CD4-positive, alpha-beta T cell treated with Interleukin-6 for 4 hours (primary cell): ENCODE results near the gene MMP15.

Experiments
- DNase-seq: peaks from one replicate; pipeline ENCODE4 v3.0.0-alpha.2; 2020; ENCODE audit warnings: mixed read lengths

MMP15 gene

DNA sequence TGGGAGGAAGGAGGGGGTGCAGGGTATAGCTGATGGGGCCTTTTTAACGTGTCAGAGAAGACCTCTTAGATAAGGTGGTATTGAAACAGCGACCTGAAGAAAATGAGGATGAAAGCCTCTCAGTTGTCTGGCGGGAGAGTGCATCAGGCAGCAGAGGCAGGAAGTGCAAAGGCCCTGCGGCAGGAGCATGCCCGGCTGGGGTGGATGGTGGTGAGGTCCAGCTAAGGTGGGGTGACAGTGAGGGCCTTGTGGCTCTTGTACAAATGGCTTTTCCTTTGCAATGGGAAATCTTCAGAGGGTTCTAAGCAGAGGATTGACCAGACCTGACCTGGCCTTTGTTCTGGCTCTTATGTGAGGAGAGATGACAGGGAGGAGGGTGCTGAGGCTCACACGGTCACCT lies 11.4 kb downstream of the MMP15 start:
- no peak for DNase-seq

DNA sequence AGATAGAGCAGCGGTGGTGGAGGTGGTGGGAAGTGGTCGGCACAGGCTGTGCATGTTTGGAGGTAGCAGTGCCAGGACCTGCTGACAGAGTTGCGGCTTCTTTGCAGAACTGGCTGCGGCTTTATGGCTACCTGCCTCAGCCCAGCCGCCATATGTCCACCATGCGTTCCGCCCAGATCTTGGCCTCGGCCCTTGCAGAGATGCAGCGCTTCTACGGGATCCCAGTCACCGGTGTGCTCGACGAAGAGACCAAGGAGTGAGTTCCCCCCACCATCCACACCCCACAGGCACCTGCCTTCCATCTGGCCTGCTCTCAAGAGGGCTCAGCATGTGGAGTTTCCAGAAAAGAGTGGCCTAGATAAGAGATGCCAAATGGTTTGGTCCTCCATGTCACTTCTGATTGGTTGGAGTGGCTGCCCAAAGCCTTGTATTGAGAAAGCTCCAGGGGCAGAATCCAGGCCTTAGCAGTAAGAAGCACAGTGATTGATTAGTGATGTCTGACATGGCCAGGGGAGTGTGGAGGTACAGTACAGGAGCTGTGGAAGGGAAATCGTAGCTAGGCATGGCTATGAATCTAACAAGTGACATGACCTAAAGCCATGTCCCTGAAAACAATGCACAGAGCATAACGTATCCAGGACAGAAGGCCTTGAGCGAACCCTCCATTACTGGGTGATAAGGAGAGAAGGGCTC lies 12.0 kb downstream of the MMP15 start:
- no peak for DNase-seq

DNA sequence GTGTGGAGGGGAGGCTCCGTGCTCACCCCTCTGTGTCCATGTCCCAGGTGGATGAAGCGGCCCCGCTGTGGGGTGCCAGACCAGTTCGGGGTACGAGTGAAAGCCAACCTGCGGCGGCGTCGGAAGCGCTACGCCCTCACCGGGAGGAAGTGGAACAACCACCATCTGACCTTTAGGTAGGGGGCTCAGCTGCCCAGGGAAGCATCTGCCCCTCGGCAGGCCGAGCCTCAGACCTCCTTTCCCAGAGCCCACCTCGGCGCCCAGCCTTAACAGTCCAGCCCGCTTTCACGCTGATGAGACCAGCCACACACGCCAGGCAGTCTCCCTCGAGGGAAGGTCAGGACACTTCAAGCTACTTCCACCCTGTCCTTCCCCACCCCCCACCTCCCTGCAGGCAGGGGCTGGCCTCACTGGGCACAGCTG lies 12.7 kb downstream of the MMP15 start:
- no peak for DNase-seq

DNA sequence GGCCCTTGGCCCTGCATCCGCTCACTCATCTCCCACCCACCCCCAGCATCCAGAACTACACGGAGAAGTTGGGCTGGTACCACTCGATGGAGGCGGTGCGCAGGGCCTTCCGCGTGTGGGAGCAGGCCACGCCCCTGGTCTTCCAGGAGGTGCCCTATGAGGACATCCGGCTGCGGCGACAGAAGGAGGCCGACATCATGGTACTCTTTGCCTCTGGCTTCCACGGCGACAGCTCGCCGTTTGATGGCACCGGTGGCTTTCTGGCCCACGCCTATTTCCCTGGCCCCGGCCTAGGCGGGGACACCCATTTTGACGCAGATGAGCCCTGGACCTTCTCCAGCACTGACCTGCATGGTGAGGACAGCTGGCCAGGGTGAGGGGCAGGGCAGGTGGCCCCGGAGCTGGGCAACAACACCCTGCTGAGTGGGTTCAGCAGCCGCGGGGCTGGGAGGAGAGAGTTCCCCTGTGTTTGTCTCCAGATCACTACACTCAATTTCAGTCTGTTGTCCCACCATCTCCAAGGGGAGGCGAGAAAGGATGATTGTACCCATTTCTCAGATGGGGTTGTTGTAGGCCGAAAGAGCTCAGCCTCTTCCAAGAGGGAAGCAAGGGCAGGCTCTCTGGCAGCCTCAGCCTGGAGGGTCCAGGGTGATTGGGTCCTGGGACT lies 14.4 kb downstream of the MMP15 start:
- no peak for DNase-seq

DNA sequence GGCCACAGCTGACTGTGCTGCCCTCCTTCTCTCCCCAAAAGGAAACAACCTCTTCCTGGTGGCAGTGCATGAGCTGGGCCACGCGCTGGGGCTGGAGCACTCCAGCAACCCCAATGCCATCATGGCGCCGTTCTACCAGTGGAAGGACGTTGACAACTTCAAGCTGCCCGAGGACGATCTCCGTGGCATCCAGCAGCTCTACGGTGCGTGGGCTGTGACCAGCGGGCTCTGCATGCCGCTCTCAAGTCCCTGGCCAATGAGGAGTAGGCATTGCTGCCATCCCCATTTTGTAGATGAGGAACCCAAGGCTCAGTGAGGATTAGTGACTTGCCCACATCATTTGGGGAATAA lies 14.9 kb downstream of the MMP15 start:
- DNase-seq, result no peak

DNA sequence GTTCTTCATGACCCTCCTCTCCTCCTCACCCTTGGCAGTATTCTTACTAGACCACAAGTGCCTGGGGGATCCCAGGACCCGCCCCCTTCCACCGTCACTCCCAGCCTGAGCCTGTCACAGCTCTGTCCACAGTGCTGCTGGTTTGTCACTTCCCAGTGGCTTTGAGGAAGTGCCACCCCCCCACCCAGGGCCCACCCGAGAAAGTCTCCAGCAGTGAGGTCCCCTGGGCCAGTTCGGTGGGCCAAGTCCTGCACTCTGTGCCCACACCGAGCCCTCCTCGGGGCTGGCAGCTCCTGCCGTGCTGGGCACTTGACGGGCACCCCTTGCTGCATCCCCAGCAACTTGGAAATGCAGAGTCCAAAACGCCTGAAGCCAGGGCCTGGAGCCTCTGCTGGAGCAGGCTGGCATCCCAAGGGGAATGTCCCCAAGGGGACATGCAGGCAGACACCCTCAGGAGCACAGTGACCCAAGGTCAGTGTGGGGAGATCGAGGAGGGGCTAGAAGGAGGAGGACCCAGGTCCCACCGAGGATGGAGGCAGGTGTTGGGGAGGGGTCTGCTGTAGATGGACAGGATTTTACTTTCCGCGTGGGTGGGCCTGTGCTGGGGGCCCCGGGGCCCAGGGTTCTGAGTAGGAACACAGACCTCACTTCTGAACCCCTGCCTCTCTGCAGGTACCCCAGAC lies 15.5 kb downstream of the MMP15 start:
- DNase-seq, result no peak

DNA sequence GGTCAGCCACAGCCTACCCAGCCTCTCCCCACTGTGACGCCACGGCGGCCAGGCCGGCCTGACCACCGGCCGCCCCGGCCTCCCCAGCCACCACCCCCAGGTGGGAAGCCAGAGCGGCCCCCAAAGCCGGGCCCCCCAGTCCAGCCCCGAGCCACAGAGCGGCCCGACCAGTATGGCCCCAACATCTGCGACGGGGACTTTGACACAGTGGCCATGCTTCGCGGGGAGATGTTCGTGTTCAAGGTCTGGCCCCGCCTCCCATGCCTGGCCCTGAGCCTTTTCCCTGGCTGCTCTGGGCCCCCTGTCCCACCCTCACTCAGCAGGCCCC lies 16.0 kb downstream of the MMP15 start:
- no peak for DNase-seq

DNA sequence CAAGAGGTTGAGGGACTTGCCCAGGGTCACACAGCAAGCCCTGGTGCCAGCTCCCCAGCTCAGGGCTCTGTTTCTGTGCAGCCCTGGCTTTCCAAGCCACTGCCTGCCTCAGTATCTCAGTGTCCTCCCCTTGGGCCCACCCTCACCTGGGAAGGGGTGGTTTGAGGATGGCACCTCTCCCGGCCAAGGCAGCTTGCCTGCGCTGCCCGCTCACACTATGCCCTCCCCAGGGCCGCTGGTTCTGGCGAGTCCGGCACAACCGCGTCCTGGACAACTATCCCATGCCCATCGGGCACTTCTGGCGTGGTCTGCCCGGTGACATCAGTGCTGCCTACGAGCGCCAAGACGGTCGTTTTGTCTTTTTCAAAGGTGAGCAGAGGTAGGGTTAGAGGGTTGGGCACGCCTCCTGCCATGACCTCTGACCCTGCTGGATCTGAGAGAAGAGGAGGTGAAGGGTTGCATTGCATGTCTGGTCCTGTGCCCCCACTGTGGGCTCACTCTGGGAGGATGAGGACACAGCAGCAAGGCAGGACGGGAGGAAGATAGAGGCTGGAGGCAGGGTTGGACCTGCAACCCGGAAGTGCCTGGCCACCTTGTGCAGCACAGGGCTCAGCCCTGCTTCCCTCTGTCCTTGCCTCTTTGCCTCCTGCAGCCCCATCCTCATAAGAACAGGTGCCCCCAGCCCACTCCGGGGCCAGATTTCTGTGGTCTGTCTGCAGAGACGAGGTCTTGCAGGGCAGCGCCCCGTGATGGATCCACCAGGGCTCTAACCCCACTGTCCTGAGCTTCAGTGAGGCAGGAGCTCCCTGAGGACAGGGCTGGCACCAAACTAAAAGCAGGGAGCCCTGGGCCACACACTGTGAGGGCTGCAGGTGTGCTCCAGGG lies 16.7 kb downstream of the MMP15 start:
- DNase-seq, result no peak

DNA sequence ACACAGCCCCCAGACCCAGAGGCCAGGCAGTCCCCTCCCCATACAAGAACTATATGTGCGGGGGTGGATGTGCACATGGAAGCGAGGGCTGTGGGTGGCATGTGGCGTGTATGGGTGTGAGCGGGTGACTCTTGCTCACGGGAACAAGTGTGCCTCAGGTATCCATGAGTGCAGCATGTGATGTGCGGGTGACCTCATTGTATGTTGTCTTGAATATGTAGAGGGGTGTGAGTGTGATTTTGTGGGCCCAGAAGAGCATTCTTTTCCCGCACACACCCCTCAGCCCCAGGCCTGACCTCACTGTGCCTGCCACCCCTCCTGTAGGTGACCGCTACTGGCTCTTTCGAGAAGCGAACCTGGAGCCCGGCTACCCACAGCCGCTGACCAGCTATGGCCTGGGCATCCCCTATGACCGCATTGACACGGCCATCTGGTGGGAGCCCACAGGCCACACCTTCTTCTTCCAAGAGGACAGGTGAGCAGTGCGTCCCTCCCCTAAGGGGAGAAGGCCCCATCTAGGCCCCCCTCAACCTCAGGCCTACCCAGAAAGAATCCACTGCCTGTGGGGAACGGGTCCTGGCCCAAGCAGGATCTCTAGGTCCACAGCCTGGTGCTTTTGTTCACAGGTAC lies 17.4 kb downstream of the MMP15 start:
- DNase-seq, result no peak

DNA sequence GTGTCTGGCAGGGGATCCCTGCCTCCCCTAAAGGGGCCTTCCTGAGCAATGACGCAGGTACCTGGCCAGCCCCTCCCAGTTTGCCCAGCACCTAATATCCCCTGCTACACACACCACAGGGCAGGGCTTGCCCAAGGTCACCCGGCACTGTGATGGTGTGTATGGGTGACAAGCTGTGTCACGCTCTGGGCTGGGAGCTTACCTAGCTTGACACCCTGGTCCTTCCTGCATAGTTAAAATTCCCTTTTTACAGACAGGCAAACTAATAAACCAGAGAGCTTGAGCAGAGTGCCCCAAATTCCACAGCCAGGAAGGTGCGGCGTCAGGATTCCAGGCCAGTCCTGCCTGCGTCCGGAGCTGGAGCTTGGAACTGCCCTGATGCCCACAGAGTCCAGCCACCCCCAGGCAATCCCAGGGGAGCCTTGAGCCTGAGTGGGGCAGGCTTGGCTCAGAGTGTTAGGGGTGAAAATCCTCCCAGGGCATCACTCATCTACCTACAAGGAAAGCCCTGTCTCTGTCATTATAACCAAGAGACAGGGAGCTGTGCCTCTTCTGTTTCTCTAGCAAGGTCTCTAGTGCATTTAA lies 18.1 kb downstream of the MMP15 start:
- DNase-seq, result no peak

DNA sequence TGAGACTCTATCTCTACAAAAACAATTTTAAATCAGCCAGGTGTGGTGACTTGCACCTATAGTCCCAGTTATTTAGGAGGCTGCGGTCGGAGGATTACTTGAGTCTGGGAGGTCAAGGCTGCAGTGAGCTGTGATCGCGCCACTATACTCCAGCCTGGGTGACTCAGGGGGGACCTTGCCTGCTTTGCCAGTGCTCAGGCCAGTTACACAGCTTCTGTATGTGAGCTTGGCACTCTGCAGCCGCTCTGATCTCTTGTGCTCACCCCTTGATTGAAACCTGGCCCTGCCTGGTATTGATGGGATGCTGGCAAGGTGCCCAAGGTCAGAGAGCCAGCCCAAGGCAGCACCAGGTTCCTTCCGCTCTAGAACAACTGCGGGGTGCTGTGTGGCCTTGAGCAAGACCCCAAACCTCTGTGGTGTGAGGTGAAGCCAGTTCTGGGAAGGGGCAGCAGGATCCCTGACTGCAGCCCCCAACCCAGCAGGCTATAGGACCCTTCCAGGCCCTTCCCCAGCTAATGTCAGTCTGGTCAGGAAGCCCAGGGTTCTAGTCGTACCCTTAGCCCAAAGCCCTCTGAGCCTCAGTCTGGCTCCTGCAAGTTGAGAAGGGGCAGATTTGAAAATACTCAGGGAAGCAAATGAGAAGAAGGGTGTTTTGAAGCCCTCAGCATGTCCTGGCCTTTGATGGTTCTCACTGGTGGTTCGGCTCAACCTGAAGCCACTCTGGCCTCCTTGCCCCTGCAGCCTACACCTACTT lies 18.9 kb downstream of the MMP15 start:
- DNase-seq, result no peak

DNA sequence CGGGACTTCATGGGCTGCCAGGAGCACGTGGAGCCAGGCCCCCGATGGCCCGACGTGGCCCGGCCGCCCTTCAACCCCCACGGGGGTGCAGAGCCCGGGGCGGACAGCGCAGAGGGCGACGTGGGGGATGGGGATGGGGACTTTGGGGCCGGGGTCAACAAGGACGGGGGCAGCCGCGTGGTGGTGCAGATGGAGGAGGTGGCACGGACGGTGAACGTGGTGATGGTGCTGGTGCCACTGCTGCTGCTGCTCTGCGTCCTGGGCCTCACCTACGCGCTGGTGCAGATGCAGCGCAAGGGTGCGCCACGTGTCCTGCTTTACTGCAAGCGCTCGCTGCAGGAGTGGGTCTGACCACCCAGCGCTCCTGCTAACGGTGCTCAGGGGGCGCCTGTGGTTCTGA lies 19.5 kb downstream of the MMP15 start:
- DNase-seq, result no peak

DNA sequence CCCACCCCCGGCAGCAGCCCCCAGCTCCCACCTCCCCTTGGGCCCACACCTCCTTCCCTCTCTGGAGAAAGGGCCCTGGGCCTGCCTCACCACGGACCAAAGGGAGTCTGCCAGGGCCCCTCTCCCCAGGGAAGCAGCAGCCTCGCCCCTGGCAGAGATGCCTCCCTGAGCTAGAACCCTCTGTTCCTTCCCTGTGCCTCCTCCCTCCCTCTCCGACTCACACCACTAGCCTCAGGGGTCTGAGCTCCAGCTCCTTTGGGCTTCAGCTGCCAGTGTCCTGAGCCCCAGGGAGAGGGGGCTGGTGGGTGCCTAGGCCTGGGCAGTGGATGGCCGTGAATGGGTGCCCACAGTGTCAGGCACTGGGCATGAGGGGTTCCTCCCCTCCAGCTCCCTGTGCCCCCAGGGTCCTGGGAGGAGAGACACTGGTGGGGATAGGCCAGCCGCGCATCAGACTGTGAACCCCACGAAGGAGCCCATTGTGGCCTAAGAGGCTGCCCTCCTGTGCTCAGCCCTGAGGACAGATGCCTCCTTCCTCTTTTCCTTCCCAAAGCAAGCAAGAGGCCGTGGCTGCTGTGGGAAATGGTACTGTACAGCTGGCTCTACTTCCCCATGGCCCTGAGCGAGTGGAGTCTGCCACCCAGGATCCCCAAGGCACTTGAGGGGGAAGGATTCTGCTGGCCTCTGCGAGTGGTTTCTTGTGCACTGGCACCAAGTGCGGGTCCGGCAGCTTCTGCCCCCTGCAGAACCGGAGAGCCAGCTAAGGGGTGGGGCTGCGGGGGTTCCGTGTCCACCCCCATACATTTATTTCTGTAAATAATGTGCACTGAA lies 20.7 kb downstream of the MMP15 start:
- no peak for DNase-seq

DNA sequence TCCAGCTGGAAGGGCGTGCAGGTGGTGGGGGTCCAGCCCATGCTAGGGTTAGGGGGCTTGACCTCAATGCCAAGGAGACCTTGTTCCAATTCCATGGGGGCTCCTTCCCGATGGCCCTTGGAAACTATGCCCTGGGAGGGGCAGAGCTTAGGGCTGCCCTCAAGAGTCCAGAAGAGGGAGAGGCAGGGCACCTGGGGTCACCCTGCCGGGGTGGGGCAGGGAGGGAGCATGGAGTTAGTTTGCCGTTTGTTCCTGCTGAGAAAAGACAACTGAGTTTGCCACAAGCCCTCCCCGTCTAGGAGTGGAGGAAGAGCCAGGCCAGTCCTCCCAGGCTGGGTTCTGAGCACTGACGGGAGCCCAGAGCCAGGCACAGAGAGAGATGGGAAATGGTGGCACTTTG lies 21.4 kb downstream of the MMP15 start:
- no peak for DNase-seq

DNA sequence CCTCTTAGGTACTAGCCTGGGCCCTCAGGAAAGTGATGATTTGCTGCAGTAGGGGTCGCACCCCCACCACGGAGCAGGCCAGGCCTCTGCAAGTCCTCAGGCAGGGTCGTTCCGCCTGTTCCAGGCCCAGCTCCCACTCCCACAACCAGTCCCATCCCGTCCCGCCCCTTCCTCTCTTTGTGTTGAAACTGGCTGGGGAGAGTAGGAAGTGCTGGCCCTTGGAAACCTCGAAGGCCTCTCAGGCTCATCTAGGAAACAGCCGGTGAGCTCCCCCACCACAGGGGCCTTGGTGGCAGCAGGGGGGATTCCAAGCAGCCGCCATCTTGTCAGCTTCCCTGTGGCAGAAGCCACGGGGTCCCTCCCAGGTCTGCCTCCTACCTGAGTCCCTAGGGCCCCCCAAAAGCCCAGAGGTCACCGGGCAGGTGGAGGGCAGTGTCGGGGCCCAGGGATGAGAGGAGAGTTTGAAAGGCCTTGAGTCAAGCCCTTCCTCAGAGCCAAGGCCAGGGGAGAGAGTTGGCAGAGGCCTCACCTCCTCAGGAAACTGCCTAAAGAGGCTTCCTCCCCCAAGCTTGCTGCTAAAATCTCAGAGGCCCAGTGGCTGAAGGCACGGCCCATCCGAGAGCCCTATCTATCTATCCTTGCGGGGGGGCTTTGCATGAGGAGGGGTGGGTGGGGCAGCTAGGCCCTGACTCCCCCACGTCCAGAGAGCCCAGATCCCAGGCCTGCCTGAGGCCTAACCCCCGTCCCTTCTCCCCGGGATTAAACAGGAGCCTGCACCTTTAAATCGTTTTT lies 22.2 kb downstream of the MMP15 start:
- DNase-seq, result no peak

DNA sequence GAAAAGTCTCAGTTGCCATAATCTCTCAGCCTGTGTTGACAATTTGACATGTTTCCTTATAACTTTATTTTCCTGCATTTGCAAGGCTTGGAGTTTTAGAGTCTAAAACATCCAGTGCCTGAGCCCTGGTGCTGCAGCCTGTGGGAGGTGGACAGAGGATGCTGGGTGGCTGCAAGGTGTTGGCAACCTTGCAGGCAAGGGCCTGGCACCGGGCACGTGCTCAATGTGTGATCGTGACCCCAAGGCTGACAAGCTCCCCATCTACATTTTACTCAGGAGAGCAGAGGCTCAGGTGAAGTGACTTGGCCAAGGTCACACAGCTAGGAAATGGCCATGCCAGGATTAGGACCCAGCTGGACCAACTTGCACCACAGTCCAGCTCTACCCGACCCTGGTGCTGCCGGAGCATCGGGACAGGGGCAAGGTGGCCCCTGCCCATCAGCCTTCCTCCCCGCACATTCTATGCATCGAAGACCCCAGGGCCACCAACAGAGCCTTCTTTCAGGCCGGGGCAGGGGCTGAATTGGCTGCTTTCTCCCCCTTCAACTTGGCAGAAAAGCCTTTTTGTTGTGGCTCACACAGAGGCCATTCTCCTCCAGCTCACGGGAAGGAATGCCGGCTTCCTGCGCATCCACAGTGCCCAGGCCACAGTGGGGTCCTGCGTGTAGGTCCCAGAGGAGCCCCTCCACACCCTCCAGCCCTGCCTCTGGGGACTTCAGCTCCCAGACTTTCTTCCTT lies 23.1 kb downstream of the MMP15 start:
- DNase-seq, result no peak

DNA sequence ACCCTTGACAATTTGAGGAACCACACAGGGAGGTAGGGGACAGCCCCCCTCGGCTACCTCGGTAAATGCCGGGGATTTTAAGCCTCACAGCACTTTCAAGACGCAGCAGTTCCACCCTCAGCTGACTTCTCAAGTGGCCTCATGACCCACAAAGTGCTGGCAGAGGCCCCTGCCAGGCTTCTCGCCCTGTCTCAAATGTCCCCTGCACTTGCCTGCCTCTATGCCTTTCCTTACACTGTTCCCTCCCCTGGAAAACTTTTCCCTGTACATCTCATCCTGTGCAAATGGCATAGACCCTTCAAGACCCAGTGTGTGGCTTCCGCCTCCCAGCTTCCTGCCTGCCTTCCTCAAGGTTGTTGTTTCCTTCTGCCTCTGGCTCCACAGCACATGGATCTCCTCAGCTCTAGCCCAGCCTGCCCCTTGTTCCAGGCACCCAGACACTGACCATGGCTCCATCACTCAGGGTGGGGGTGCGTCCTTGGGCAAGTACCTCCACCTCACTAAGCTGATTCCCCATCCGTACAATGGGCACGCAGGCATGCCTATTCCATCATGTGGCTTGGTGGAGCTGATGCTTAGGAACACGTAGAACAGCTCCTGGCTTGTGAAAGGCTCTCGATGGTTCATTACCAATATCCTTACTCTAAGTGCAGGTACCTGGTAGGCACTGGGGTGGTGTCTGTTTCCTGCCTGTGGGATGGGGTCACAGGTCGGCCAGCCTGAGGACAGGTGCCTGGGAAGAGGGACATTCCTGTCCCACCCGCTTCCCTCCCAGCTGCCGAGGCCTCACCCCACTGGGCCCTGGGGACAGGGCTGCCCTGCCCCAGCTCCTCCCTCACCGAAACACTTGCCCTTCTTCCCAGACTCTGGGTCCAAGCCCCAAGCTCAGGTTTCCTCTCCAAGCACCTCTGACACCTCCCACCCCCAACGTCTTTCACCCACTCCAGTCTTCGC lies 24.0 kb downstream of the MMP15 start:
- DNase-seq, result no peak

DNA sequence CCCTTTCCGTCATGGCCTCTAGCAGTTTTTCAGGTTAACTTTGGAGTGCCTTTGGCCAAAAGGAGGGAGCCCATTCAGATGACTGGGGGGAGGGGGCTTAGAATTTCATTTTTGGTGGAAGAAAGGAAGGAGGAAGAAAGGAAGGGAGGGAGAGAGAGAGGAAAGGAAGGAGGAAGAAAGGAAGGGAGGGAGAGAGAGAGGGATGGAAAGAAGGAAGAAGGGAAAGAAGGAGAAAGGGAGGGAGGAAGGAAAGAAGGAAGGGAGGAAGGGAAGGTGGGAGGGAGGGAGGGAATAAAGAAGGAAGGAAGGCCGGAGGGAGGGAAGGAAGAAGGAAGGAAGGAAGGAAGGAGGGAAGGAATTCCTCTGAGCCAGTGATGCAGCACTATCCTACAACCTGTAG lies 25.7 kb downstream of the MMP15 start:
- no peak for DNase-seq
